Loucy (cell line): ENCODE measurements around the gene NIPSNAP2.

Experiments
- H2AFZ ChIP-seq: fragments of 200-600 bp; sonication (generic); 2 replicates; pipeline ENCODE4 v1.6.0; 2016; ENCODE audit warnings: antibody characterized with exemption, mild to moderate bottlenecking, low read length, moderate library complexity
- H3F3A ChIP-seq: fragments of 200-600 bp; 2 replicates; pipeline ENCODE4 v1.6.0; 2016; ENCODE audit warnings: antibody characterized with exemption, low read depth, mild to moderate bottlenecking
- H3K27me3 ChIP-seq: fragments of 200-600 bp; sonication (generic); 2 replicates; pipeline ENCODE4 v1.6.1; 2014; ENCODE audit warnings: low read length, mild to moderate bottlenecking; ENCODE audit not compliant: insufficient read depth, poor library complexity, severe bottlenecking
- H3K36me3 ChIP-seq: fragments of 200-600 bp; sonication (generic); 2 replicates; pipeline ENCODE4 v1.6.1; 2016; ENCODE audit warnings: low read length; ENCODE audit not compliant: insufficient read depth
- H3K4me1 ChIP-seq: fragments of 200-600 bp; sonication (generic); 2 replicates; pipeline ENCODE4 v1.5.1; 2014; ENCODE audit warnings: low read length, mild to moderate bottlenecking; ENCODE audit not compliant: insufficient read depth, poor library complexity, severe bottlenecking
- H3K4me2 ChIP-seq: fragments of 200-600 bp; sonication (generic); 2 replicates; pipeline ENCODE4 v1.6.0; 2014; ENCODE audit warnings: antibody characterized with exemption, low read length, low read depth, mild to moderate bottlenecking; ENCODE audit not compliant: poor library complexity, severe bottlenecking
- H3K4me3 ChIP-seq: fragments of 200-600 bp; sonication (generic); 2 replicates; pipeline ENCODE4 v1.5.1; 2014; ENCODE audit warnings: low read length, mild to moderate bottlenecking, mixed read lengths; ENCODE audit not compliant: poor library complexity, severe bottlenecking
- H3K79me2 ChIP-seq: fragments of 200-600 bp; sonication (generic); 2 replicates; pipeline ENCODE4 v1.6.1; 2014; ENCODE audit warnings: low read length; ENCODE audit not compliant: insufficient read depth
- H3K9ac ChIP-seq: fragments of 200-600 bp; sonication (generic); 2 replicates; pipeline ENCODE4 v1.6.0; 2014; ENCODE audit warnings: mild to moderate bottlenecking, low read depth, low read length, moderate library complexity; ENCODE audit not compliant: poor library complexity, severe bottlenecking
- H3K9me2 ChIP-seq: fragments of 200-600 bp; sonication (generic); replicated peaks from 2 replicates; pipeline ENCODE4 v1.6.1; 2016; ENCODE audit warnings: low read depth, low read length, mixed read lengths
- H3K9me3 ChIP-seq: fragments of 200-600 bp; sonication (generic); 2 replicates; pipeline ENCODE4 v1.6.1; 2014; ENCODE audit warnings: mild to moderate bottlenecking, antibody characterized with exemption, low read length, low read depth; ENCODE audit not compliant: insufficient read depth
- H4K20me1 ChIP-seq: fragments of 200-600 bp; sonication (generic); 2 replicates; pipeline ENCODE4 v1.6.0; 2014; ENCODE audit warnings: antibody characterized with exemption, low read length, mild to moderate bottlenecking; ENCODE audit not compliant: insufficient read depth, poor library complexity, severe bottlenecking
- CTCF ChIP-seq: fragments of 200-600 bp; sonication (generic); conservative IDR thresholded peaks from 2 replicates; pipeline ENCODE4 v1.5.1; 2014; ENCODE audit warnings: mild to moderate bottlenecking, antibody characterized with exemption, low read length
- EZH2phosphoT487 ChIP-seq: fragments of 200-600 bp; IDR thresholded peaks from 2 replicates; pipeline ENCODE4 v1.6.1; 2018; ENCODE audit warnings: antibody characterized with exemption, mild to moderate bottlenecking, moderate library complexity, borderline replicate concordance

The NIPSNAP2 gene

DNA sequence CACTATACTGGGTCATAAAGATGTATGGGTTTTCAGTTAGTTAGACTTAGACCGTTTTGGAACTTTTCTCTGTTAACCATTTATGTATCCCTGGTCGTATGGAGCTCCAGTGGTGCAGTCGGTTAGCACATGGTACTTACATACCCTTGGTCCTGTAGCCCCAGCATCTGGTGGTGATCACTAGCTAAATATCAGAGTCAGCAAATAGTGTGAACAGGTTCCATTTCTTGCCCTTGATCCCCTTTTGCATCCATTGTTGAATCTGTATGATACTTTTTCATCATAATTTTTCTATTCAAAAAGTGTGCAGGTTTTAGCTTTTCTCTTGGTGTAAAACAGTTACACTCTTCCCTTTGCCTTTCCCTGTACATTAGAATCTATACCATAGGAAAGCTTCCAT, 15.9 kb downstream of the NIPSNAP2 start:
- Histone ChIP-seq H3K36me3 (peaks cover 71% of the 10 kb centered on the region), H3K4me3 (no peak overlapping the region)

GRCh38 chr7:55983537-55983936, 19.2 kb downstream of the NIPSNAP2 start:
- H3K9me3 ChIP-seq = no peaks in the 10 kb centered on the region
- no peaks in the 10 kb centered on the region for H3K9me2 ChIP-seq

More for the DNA sequence above, 15.9 kb downstream of the NIPSNAP2 start:
- Histone ChIP-seq H2AFZ (no peak overlapping the region), H3K79me2 (peaks cover 6% of the 10 kb centered on the region; the same call in 1 of the 2 replicates), H3K9ac (no peak overlapping the region), H3K27me3 (no peaks in the 10 kb centered on the region), H3K9me3 (no peaks in the 10 kb centered on the region), H3F3A (no peaks in the 10 kb centered on the region), H3K9me2 (no peaks in the 10 kb centered on the region), H3K4me2 (no peak overlapping the region), H3K4me1 (no peaks in the 10 kb centered on the region), H4K20me1 (no peaks in the 10 kb centered on the region)
- TF ChIP-seq EZH2phosphoT487 (no peak), CTCF (no peak)

DNA sequence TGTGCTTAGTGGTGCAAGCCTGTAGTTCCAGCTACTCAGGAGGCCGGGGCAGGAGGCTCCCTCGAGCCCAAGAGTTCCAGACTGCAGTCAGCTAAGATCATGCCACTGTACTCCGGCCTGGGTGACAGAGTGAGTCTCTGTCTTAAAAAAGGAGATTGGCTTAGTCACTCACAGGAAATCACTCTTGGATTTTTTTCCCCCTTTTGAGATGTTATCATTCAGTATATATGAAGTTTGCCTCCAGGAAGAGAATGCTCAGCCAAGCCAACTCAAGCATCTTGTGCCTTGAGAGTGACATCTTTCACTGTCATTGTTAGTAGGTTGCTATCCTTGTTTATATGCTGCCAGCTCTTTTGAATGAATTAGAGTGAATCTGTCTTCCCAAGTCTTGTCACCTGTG, 28.0 kb downstream of the NIPSNAP2 start:
- no peak for TF ChIP-seq EZH2phosphoT487
- TF ChIP-seq CTCF = no peak
- Histone ChIP-seq H3F3A (no peaks in the 10 kb centered on the region), H3K9me3 (no peaks in the 10 kb centered on the region), H4K20me1 (no peaks in the 10 kb centered on the region), H2AFZ (no peak overlapping the region), H3K27me3 (no peaks in the 10 kb centered on the region), H3K9ac (no peak overlapping the region), H3K4me3 (no peak overlapping the region), H3K4me1 (no peaks in the 10 kb centered on the region), H3K9me2 (no peaks in the 10 kb centered on the region), H3K4me2 (no peak overlapping the region), H3K36me3 (peaks cover 23% of the 10 kb centered on the region; the same call in 1 of the 2 replicates), H3K79me2 (no peaks in the 10 kb centered on the region)

More at GRCh38 chr7:55983537-55983936, 19.2 kb downstream of the NIPSNAP2 start:
- no peaks in the 10 kb centered on the region for H3F3A ChIP-seq
- peaks cover 66% of the 10 kb centered on the region for H3K36me3 ChIP-seq
- no peaks in the 10 kb centered on the region for H3K4me1 ChIP-seq
- no peak overlapping the region for H2AFZ ChIP-seq
- TF ChIP-seq EZH2phosphoT487 (no peak), CTCF (no peak)
- no peaks in the 10 kb centered on the region for H4K20me1 ChIP-seq
- no peak overlapping the region for H3K4me3 ChIP-seq
- no peaks in the 10 kb centered on the region for H3K79me2 ChIP-seq
- no peak overlapping the region for H3K4me2 ChIP-seq
- H3K9ac ChIP-seq = no peak overlapping the region
- H3K27me3 ChIP-seq = no peaks in the 10 kb centered on the region
